IMR-90 (cell line): ENCODE results near the gene EXOC6B.

Experiments
- BHLHE40 ChIP-seq: fragments of 150-350 bp; IDR thresholded peaks from 2 replicates; pipeline ENCODE4 v1.6.1; 2016; ENCODE audit warnings: mild to moderate bottlenecking, low read depth, low read length
- CEBPB ChIP-seq: IDR thresholded peaks from 2 replicates; pipeline ENCODE4 v1.6.1; 2012; ENCODE audit warnings: low read depth, low read length, improper control_type of control experiment
- ELK1 ChIP-seq: fragments of 150-350 bp; IDR thresholded peaks from 2 replicates; pipeline ENCODE4 v1.6.1; 2016; ENCODE audit warnings: low read depth, mild to moderate bottlenecking, low read length, moderate library complexity, borderline replicate concordance
- MAFK ChIP-seq: IDR thresholded peaks from 2 replicates; pipeline ENCODE4 v1.6.1; 2012; ENCODE audit warnings: low read depth, low read length, improper control_type of control experiment
- MXI1 ChIP-seq: IDR thresholded peaks from 2 replicates; pipeline ENCODE4 v1.6.1; 2012; ENCODE audit warnings: low read depth, mild to moderate bottlenecking, low read length, moderate library complexity, borderline replicate concordance
- POLR2A ChIP-seq: IDR thresholded peaks from 2 replicates; pipeline ENCODE4 v1.6.1; 2012; ENCODE audit warnings: mild to moderate bottlenecking, low read depth, low read length
- RAD21 ChIP-seq: IDR thresholded peaks from 2 replicates; pipeline ENCODE4 v1.6.1; 2012; ENCODE audit warnings: low read length, improper control_type of control experiment
- RCOR1 ChIP-seq: IDR thresholded peaks from 2 replicates; pipeline ENCODE4 v1.6.1; 2012; ENCODE audit warnings: mild to moderate bottlenecking, low read length, improper control_type of control experiment; ENCODE audit not compliant: insufficient replicate concordance
- SMC3 ChIP-seq: fragments of 150-350 bp; IDR thresholded peaks from 2 replicates; pipeline ENCODE4 v1.6.1; 2016; ENCODE audit warnings: low read depth, mild to moderate bottlenecking, antibody characterized with exemption, low read length, moderate library complexity
- USF2 ChIP-seq: fragments of 150-350 bp; IDR thresholded peaks from 2 replicates; pipeline ENCODE4 v1.6.1; 2017; ENCODE audit warnings: mild to moderate bottlenecking, antibody characterized with exemption, low read length, low read depth
- TF ChIP-seq, protein P1 (sequence below): conservative IDR thresholded peaks from 2 replicates; pipeline ENCODE4 v1.5.1; 2012; ENCODE audit warnings: mild to moderate bottlenecking, low read depth, low read length, improper control_type of control experiment

GRCh38 chr2:72159211-72159993 lies 666.4 kb downstream of the EXOC6B start:
- TF ChIP-seq, protein P1, sequence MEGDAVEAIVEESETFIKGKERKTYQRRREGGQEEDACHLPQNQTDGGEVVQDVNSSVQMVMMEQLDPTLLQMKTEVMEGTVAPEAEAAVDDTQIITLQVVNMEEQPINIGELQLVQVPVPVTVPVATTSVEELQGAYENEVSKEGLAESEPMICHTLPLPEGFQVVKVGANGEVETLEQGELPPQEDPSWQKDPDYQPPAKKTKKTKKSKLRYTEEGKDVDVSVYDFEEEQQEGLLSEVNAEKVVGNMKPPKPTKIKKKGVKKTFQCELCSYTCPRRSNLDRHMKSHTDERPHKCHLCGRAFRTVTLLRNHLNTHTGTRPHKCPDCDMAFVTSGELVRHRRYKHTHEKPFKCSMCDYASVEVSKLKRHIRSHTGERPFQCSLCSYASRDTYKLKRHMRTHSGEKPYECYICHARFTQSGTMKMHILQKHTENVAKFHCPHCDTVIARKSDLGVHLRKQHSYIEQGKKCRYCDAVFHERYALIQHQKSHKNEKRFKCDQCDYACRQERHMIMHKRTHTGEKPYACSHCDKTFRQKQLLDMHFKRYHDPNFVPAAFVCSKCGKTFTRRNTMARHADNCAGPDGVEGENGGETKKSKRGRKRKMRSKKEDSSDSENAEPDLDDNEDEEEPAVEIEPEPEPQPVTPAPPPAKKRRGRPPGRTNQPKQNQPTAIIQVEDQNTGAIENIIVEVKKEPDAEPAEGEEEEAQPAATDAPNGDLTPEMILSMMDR = no peak
- TF ChIP-seq RCOR1 = no peak
- no peak for TF ChIP-seq MXI1
- TF ChIP-seq RAD21 = no peak
- TF ChIP-seq CEBPB = no peak
- TF ChIP-seq MAFK = no peak
- TF ChIP-seq ELK1 = no peak
- no peak for TF ChIP-seq POLR2A
- TF ChIP-seq BHLHE40 = no peak
- no peak for TF ChIP-seq SMC3
- no peak for TF ChIP-seq USF2
